RPMI8226 (cell line): ENCODE measurements around the gene ARAP2.
A peak's percentile ranks its signal among the peaks of the same experiment; 100 is the strongest.

Source experiments
- DNase-seq: peaks from one replicate; pipeline ENCODE4 v3.0.0-alpha.2; 2015

ARAP2 gene

GRCh38 chr4:36037127-36037526, 207.2 kb downstream of the ARAP2 start:
- no peak for DNase-seq

- no peak for DNase-seq
Observed at GRCh38 chr4:36029951-36030350, 214.4 kb downstream of the ARAP2 start.

GRCh38 chr4:36027203-36027602, 217.1 kb downstream of the ARAP2 start:
- DNase-seq: no peak

DNA sequence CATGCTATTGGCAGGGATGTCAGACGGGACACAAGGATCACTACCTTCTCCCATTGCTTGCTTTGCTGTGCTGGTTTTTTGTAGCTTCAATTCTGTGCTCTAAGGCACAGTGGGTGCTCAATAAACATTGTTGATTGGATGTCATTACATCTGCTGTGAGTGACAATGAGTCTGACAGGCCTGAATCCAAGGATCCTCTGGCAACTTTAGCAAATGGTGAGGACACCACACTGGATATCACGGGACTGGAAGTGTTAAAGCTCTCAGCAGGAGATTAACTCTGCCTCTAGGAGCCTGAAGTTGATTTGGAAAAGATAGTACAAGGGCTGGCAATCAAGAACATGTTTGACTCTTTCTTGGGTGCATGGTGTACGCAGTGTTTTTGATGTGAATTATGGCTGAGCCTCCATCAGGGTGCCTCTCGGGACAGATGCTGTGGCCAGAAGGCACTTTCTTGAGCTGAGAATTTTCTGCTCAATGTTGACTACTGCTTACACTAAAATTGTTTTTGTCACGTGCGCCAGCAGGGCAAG, 217.9 kb downstream of the ARAP2 start:
- DNase-seq: no peak

DNA sequence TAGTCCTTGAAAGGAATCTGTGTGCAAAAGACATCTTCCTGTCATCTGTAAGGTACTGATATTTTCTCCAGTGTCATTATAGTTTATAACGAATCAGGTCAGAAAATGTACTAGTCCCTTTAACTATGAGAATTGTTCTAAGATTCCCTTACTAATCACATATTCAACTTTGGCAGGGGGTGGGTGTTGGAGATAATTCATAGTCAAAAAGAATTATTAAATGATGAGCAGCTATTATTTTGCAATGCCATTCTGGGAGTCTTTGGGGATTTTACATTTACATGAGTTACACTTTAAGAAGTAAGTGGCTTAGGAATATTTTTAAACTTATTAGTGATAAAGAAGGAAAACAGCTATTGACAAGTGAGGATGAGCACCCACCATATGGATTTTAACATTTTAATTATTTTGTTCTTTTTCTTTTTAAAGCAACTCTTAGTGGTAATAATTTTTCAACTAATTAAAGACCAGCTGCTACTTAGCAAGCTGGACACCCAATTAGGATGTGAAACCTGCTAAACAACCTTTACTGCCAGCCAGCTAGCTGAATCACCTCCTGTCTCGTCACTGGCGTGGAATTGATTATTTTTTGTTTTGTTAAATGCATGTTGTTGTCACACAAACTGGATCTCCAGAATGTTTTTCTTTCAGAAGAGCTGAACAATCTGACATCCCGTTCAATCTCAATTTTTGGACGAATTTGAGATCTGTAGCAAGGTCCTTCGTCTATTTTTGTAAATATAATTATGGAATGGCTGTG, 219.2 kb downstream of the ARAP2 start:
- DNase-seq: peak; percentile 10

DNA sequence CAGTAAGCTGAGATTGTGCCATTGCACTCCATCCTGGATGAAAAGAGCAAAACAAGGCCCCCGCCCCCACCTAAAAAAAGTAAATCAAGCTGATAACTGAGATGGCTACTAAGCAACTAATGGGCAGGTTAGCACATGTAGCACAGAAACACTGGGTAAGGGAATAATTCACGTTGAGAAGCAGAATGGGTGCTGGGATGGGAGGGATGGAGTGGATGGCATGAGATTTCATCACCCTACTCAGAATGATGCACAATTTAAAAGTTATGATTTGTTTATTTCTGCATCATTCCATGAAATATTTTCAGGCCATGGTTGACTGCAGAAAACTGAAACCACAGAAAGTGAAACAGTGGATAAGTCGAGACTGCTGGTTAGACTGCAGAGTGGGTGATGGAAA, 224.0 kb downstream of the ARAP2 start:
- no peak for DNase-seq
